Subcutaneous adipose tissue (tissue), 4 donors: Measurements from ENCODE around the gene DNAH7. TPM values are rescaled to one million over a fixed set of nuclear protein-coding genes. Genes with fewer than 3 reads are reported as not detected.

Source experiments
- CTCF ChIP-seq: fragments of 450-650 bp; IDR thresholded peaks from one replicate; pipeline ENCODE4 v1.5.1; 2016; ENCODE audit warnings: low read depth, mild to moderate bottlenecking, control low read depth, antibody characterized with exemption, moderate library complexity
- total RNA-seq, 4 donors: library from RNA; depleted of rRNA; stranded (reverse); fragments of >200 nt; gene quantifications; one replicate each; pipeline ENCODE4 v1.1.0, GENCODE V29; 2016

DNAH7 gene
- total RNA-seq, 4 donors from 2014 or later = 0.82 to 2.3 (median 1.8) TPM

DNA sequence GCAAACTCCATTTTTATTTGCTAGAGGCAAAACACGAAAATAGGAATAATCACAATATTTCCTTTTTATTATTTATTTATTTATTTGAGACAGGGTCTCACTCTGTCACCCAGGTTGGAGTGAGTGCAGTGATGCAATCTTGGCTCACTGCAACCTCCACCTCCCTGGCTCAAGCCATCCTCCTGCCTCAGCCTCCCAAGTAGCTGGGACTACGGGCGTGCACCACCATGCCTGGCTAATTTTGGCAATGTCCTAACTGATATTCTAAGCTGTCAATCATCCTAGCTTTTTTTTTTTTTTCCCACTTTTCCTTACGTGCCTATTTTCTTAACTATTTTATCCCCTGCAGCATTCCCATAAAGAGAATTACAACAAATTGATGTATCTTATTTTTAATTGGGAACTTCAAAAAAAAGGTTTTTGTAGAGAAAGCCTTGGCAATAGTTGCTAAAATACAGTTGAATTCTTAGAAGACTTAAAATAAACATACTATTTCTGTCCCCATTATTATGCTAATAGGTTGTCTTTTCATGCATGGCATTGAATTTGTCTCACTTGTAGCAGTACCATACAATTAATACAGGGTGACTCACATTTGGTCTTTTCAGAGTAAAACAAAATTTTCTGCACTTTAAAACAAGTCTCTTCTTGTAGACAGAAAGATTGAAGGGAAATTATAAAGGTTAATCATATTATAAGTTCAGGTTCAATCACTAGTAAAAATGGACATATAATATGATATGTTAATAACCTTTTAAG is 258.1 kb downstream of the DNAH7 start:
- no peak for TF ChIP-seq CTCF

GRCh38 chr2:195808189-195808588 is 260.4 kb downstream of the DNAH7 start:
- TF ChIP-seq CTCF = no peak

DNA sequence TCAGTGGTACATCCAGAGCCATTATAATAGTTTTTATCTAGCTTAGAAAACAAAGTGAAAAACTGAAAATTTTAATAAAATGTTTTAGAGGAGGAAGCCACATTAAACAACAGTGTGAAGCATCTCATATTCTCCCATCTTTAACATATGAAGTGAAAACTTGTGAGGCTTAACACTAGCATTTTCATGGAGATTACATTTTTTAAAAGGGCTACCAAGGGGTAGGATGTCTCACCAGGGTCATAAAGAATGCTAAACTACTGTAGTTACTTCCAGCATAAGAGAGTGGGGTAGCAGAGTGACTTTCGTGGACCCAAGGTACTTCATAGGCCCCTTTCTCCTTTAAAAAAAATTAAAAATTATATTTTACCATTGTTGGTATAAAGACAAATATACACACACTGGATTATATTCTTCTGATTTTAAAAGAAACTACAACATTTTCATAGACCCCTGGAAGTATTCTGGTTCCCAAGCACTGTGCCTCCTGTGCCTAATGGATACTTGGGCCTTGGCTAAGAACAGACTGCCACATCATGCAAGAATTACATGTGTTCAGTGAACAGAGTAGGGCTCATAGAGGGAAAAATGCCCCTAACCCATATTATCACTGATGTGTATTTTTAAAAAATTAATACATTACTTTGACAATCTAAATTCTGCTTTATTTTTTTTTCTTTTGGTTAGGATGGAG is 263.2 kb downstream of the DNAH7 start:
- no peak for TF ChIP-seq CTCF

DNA sequence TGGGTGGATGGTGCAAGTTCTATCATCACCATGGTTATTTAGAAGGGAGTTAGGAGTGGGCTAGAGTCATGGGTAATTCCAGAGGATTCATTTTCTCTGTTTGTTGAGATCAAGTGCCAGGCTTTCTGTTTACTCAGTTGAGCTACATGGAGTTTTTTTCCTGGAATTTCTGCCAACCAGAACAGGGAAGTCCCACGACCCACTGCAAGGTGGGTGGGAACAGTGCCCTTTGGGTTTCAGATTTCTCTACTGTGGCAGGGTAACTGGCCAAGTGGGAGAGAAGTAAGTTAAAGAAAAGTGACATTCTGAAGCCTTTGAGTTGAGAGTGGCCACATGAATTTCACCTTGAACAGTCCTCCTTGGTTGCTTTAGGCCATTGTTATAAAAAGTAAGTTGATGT is 272.8 kb downstream of the DNAH7 start:
- no peak for TF ChIP-seq CTCF

GRCh38 chr2:195793881-195794280 is 274.8 kb downstream of the DNAH7 start:
- TF ChIP-seq CTCF = no peak

DNA sequence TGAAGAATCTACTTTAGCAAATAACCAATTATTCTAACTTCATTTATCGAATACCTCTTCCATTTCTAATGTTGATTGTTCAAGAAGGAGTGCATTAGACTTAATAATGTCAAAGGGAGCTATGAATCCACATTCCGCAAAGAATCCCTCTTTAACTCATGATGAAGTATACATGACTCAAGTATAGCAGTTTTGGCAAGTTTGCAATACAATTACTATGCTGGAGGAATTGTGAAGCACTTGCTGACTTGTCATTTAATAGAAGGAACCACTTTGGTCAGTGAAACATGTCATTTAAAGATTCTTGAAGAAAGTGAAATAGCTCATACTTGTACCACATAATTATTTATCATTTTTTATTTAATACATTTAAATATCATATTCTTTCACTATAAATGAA is 286.5 kb downstream of the DNAH7 start:
- TF ChIP-seq CTCF = no peak

DNA sequence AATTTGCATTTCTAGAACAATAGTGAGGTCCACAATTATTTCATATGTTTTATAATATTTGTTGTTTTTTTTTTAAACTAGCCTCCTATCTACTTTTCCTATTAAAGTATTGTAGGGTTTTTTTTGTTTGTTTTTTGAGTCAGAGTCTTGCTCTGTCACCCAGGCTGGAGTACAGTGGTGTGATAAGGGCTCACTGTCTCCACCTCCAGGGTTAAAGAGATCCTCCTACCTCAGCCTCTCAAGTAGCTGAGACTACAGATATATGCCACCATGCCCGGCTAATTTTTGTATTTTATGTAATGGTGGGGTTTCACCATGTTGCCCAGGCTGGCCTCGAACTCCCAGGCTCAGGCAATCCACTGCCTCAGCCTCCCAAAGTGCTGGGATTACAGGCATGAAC is 289.1 kb downstream of the DNAH7 start:
- TF ChIP-seq CTCF = no peak
